GM19372 (cell line): ENCODE results near the gene TRMT6.

ENCODE experiments used
- ATAC-seq: cut with Tn5 transposase; IDR thresholded peaks from one replicate; pipeline ENCODE4 v1.9.1; 2021; ENCODE audit warnings: mild to moderate bottlenecking, low read depth, moderate library complexity; ENCODE audit not compliant: unreplicated experiment

TRMT6 gene

GRCh38 chr20:5967469-5967868 is 17.1 kb upstream of the TRMT6 start:
- ATAC-seq = no peak

GRCh38 chr20:5949943-5950270 is 426 bp downstream of the TRMT6 start:
- ATAC-seq = no peak

GRCh38 chr20:5947276-5947675 is 3.1 kb downstream of the TRMT6 start:
- no peak for ATAC-seq

- ATAC-seq = no peak
Observed at GRCh38 chr20:5945963-5946362, 4.4 kb downstream of the TRMT6 start.

GRCh38 chr20:5938456-5939029 is 11.8 kb downstream of the TRMT6 start:
- no peak for ATAC-seq

- no peak for ATAC-seq
Observed at GRCh38 chr20:5936238-5936637, 14.1 kb downstream of the TRMT6 start.

- no peak for ATAC-seq
Observed at GRCh38 chr20:5935384-5935783, 14.9 kb downstream of the TRMT6 start.

- ATAC-seq = no peak
Observed at GRCh38 chr20:5933802-5934436, 16.4 kb downstream of the TRMT6 start.

- no peak for ATAC-seq
Observed at GRCh38 chr20:5932796-5933195, 17.5 kb downstream of the TRMT6 start.

GRCh38 chr20:5931411-5931810 is 18.9 kb downstream of the TRMT6 start:
- no peak for ATAC-seq

- no peak for ATAC-seq
Observed at GRCh38 chr20:5928836-5929715, 21.3 kb downstream of the TRMT6 start.

- ATAC-seq = no peak
Observed at GRCh38 chr20:5927749-5928462, 22.4 kb downstream of the TRMT6 start.

GRCh38 chr20:5925551-5925950 is 24.8 kb downstream of the TRMT6 start:
- no peak for ATAC-seq

GRCh38 chr20:5923493-5923892 is 26.8 kb downstream of the TRMT6 start:
- no peak for ATAC-seq

- ATAC-seq = no peak
Observed at GRCh38 chr20:5920581-5920980, 29.8 kb downstream of the TRMT6 start.

GRCh38 chr20:5919626-5920544 is 30.4 kb downstream of the TRMT6 start:
- ATAC-seq = no peak

- no peak for ATAC-seq
Observed at GRCh38 chr20:5918856-5919625, 31.3 kb downstream of the TRMT6 start.

GRCh38 chr20:5914859-5915258 is 35.5 kb downstream of the TRMT6 start:
- ATAC-seq = no peak

- no peak for ATAC-seq
Observed at GRCh38 chr20:5913166-5913565, 37.2 kb downstream of the TRMT6 start.
